ENCODE data around the gene KCNQ1OT1.
A peak's percentile ranks its signal among the peaks of the same experiment; 100 is the strongest.

KCNQ1OT1 gene

DNA sequence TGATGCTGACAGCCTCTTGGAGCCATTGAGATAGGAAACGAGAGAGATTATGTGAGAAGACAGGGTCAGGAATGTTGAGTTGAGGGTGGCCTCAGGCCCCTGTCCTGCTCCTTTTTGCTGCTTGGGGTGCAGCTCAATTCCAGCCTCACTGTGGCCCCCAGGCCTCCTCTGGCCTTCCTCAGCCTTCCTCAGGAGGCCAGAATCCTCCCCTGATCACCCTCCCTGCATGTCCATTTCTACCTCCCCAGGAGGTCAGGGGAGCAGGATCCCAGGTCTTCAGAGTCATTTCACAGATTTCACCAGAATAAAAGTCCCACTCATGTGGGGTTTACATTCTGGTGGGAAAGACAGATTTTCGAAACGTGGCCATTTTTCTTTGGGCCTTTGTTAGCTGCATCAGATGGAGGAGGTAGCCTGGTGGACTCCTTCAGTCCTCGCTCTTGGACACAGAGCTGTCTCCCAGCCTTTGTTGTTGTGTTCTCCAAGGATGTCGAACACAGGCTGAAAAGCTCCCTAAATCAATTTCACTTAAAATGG, 2.2 kb upstream of the KCNQ1OT1 start:
- peak; percentile 2 for DNase-seq

DNA sequence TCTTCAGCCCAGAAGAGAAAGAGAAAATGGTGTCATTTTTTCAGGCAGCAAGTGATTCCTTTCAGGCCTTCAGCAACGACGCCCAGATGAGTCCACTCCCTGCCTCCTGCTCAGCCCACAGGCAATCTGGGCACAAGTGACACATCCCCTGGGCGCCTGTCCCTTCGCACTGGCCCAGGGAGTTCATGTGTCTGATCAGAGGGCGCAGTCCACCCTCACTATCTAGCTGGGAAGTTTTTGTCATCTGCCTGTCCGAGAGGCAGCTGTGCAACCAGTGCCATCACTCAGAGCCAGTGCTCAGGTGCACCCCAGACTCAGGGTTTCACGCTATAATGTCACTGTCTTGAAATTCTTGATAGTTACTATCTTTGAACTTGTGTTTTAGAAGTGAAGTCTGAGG, 1.4 kb upstream of the KCNQ1OT1 start:
- DNase-seq, result peak; percentile 12

DNA sequence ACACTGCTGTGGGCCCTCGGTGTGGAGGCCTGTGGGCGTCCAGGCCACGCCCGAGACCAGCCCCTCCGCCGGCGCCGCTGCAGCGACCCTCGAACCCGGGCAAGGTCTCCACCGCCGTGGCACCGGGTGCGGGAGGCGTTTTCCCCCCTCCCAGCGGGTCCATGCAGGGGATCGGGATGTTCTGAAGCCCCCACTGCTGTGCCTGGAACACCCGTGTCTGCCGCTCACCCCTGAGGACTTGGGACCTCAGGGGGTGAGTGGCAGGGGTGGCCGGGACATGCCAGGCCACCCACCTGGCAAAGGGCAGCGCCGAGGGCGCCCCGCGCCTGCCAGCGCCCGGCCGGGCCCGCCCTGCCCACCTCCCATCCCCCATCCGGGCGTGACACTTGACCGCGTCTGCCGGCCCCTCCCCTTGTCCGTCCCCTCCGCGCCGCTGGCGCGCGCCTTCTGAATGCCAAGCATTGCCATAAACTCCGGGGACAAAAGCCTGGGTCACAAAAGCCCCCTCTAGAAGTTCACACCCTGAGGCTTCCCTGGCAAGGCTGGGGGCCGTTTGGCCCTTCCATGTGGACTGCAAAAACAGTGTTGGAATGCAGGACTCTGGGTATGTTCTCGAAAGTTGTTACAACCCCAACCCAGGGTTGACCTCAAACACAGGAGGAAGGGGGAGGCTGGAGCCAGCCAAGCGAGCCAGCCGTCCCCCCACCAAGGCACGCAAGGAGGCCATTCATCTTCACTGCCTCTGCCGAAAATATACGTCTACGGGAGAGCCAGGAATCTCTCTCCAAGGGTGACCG, 819 bp upstream of the KCNQ1OT1 start:
- peak; percentile 28 for DNase-seq

DNA sequence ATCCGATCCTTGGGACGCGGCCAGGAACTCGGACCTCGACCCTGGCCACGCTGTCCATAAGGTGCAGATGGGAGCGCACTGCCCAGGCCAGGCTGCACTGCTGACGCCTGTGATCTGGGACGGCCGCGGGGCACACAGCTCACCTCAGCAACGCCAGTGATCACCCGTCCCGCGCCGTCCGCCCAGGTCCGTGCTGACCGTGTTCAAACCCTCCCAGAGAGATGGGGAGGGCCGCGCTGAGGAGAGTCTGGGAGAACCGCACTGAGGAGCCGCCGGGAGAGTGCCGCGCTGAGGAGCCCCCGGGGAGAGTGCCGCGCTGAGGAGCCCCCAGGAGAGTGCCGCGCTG, 636 bp downstream of the KCNQ1OT1 start:
- DNase-seq, result no peak

DNA sequence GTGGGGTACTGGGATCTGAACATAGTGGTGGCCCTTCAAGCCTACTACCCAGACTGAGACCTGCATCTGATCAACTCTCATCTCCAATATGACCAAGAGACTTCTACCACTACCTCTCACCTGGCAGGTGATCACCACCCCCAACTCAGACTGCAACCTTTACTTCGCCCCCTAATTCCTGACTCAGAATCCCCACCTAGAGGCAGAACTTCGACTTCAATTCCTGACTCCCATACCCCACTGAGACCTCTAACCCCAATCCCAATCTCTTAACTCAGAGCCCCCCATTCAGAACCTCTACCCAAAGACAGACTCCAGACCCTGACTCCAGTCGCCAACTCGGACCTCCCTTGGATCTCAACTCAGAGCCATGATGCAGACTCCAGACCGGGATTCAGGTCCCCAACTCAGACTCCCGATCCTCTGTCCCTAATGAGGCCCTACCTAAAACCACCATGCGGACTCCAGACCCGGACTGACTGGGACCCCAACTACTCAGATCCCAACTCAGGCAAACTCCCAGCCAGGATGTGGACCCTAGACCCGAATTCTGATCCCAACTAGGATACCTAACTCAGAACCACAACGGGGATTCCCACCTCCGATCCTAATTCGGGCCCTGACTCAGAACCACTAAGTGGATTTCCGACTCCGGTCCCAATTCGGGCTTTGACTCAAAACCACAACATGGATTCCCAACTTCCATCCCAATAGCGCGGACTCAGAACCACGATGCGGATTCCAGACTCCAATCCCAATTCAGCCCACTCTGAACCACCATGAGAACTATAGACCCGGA, 1.2 kb downstream of the KCNQ1OT1 start:
- peak; percentile 2 for DNase-seq

DNA sequence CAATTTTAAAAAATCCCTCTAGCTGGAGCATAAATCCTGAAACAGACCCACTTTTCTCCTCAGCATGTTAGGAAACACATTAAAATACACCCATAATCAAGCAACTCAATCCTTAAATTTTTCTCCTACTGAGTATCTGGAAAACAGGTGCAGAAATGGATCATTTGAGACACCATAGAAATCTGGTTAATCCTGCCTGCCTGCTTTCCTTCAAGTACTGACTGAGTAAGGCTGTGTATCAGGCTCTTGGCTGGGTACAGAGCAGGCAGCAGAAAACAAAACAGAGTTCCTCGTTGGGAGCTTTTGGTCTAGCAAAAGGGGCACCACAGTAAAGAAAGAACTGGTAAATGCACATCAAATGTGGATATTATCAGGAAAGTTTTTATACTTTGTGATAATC, 1.9 kb downstream of the KCNQ1OT1 start:
- no peak for DNase-seq

DNA sequence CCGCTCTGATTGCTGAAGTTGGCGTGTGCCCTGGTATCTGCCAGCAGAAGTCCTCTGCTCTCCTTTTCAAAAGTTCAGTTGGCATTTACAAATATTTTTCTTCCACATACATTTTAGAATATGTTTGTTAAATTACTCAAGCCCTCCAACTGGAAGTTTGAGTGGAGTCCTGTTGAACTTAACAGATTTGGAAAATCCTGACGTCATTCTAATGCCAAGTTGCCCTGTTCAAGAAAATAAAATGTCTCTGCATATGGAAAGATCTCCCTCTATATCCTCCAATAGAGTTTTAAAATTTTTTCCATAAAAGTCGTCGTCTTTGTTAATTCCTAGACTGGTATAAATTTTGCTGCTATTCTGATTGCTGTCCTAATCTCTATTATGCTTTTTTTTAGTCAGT, 3.3 kb downstream of the KCNQ1OT1 start:
- DNase-seq, result no peak

DNA sequence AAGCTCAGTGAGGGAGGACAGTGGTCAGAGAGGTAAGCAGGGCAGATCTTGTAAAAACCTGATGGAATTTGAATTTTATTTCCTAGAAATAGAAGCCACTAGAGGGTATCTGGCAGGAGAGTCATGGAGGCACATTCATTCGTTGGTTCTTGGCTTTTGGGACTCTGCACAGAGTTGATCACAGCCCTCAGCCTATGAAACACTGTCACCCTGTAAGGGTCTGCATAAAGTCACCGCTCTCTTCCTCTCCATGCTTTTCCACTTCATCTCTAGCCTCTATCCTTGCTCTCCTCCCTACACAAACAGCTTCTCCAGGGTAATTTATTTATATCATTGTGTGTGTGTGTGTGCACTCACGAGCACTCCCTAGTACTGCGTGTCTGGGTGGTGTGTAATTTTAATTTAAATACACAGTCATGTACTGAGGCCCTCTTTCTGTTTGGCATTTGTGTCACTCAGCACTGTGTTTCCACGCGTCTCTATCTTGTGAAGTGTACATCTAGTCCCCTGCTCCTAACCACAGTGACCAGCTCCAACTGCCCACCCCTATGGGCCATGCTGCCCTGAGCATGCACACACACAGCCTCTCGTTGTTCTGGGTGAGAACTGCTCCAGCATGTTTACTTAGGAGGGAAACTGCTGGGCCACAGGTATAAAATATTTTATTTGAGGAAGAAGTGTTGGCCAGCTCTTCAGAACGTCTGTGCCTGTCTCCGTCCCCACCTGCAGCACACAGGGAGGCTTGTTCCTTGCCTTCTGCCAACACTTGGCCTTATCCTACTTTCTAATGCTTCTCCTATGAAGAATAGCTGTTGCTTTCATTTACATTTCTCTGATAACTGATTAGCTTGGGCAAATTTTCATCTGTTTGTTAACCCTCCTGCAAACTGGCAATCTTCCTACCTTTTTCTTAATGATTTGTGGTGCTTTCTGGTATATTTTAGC, 4.5 kb downstream of the KCNQ1OT1 start:
- no peak for DNase-seq

DNA sequence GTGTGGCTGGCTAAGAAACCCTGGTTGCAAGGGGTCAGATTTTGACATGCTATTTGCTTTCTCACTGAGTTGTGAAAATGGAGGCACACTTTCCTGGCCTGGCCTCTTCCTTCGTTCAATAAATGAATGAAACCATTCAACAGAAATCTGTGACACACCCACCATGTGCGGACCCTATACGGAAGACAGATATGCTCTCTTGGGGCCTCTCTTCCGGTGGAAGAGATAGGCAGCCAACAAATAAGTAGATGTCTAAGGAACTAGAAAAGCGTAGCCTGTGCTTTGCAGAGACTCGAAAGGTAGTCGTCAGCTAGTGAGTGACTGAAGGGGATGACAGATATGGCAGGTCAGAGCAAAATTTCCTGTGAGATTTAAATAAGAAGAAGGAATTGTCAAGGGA, 5.3 kb downstream of the KCNQ1OT1 start:
- DNase-seq, result no peak

DNA sequence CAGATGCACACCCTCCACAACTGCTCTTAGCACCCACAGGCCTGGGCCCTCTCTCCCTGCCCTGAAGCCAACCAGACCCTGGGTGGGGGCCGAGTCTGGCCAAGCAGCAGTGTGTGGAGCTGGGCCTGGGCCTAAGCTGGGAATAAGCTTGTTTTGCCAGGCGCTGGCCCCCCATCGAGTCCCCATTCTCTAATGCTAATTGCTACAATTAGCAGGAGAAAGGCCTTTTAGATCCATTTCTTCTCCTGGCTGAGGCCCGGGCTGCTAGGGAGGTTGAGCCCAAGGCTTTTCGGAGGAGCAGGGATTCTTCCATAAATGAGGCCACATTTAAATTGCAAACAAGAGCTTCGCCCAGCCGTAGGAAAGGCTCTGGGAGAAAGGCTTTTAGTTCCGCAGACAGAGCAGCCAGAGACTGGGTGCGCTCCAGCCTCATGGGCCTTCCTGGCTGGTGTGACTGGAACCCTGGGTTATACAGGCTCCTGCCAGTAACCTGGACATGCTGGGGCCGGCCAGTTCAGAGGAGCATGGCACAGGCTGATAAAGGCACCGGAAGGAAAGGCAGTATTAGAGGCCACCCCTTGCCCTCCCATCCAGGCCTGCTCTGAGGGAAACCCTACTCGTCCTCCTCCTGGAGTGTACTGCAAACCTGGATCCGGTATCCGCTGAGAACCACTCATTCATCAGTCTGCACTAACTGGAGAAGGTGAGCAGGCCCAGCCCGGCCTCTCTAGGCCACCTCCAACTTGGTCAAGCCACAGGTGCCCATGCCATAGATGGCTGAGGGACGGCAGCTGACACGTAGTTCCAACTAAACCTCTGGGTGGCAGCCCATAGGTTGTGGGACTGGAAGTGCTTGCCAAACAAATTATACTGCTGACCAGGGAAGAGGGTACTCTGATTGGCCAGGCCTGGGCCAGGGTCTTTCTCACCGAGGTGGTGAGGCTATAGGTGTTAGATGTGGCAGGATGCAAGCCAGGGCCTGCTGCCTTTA, 6.2 kb downstream of the KCNQ1OT1 start:
- peak; percentile 11 for DNase-seq

DNA sequence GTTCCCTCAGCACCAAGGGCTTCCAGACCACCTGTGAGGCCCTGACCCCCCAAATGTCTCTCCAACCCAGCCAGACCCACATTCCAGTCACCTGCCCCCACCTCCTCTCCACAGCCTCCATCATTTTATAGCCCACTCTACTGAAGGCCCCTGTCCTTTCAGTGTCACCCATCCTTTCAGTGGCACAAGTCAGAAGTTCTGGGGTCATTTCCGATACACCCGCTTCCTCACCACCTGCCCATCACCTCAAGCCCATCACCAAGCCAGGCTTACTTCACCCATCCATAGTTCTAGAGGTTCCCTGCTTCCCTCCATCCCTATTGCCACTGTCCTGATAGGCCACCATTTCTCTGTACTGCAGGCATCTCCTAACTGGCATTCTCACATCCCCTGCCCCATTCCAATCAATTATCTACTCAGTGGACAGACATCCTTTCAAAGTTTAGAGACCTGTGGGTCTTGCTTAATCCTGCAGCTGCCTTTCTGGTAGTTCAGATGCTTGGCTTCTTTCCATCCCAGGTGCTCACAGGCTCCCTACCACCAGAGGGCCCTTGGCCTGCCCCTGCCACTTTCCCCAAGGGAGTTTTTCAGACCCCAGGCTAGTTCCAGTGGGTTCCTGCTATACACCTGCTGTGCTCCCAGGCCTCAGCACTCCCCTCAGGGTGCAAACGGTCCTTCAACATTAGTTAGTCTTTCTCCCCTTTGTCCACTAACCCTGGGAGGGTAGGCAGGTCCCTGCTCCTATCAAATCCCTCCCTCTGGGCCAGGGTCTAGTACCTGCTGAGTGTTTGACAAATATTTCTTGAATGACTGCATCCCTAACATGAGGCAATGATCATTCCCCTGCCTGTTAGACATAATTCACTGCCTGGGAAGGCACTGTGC, 7.6 kb downstream of the KCNQ1OT1 start:
- peak; percentile 6 for DNase-seq

DNA sequence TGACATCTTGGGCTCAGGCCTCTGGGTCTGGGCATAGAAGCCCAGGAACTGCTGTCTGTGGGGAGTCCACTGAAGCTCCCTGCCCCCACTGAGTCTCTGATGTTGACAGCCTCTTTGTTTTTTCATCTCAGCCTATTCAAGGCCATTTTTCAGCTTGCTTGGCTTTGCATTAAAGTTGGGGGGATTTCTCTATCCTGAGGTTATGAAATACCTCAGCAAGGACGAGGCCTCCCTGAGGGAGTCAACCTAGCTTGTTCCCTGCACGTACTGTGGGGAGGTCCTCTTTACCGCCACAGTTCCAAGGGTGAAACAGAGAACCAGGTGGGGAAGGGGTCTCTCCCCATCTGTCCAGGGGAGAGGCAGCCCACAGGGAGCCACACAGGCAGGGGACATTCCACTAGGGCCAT, 8.4 kb downstream of the KCNQ1OT1 start:
- no peak for DNase-seq

DNA sequence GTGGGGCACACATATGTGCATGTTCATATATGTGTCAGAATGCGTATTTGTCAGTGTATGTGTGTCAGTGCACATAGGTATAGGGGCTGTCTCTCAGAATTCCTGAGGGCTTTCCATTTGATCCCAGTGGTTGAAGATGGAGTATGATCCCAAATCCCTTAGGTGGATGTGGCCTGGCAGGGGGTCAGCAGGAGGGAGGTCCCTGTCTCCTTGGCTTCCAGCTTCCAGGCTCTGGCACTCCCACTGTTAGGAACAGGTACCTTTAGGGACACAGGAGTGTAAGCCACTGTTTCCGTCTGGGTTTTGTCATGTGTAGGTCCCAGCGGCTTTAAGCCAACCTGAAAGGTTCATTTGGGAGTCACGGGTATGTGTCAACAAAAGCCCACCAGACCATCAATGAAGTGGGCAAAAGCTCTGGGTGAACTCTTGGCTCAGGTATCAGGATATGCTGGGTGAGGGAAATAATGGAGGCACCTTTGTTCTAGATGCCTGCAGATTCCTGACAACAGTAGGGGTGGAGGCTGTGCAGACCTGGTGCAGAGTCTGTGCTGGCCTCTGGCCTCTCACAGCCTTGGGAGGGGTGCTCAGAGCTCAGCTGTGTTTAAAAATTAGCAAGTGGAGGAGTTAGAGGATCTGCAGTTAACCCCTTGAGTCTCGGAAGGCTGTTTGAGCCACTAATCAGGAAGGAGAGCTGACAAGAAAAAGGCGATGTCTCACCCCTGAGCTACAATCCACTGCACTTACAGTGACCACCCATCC, 9.0 kb downstream of the KCNQ1OT1 start:
- no peak for DNase-seq

DNA sequence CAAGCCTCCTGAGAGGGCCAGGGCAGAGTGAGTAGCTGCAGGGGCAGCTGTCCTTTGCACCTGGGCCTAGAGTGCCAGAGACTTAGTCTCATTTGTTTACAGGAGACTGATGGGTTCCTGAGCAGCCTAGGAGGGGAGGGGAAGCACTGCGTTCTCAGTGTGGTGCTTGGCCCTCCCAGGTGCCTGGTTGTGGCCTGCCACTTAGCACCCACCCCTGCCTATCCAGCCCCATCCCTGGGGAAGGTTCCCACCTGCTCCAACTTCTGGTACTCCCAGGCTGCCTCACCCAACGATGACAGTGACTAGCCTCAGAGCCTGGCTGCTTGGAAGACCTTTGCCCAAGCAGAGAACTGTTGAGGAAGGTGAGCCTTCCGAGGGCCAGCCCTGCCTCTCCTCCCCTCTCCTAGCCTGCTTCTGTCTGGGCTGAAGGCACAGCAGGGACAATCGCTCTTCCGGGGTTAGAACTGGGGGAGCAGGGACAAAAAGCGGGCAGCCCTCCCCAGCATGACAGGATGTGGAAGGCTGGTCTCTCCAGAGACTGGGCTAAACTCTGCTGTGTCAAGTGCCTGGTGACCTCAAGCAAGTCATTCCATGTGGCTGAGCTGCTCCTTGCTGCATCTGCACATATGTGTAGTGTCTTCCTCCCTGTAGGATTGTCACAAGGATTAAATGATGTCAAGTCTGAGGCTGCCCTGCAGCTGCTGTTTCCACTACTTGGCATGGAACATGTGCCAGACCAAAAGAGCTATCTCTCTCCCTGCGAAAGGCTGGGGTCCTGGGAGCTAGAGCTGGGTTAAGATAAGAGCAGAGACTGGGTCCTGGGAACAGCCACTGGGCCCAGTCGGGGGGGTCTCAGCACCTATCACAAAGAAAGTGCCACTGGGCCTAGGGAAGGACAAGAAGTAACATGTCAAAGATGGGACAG, 9.9 kb downstream of the KCNQ1OT1 start:
- DNase-seq, result peak; percentile 11

DNA sequence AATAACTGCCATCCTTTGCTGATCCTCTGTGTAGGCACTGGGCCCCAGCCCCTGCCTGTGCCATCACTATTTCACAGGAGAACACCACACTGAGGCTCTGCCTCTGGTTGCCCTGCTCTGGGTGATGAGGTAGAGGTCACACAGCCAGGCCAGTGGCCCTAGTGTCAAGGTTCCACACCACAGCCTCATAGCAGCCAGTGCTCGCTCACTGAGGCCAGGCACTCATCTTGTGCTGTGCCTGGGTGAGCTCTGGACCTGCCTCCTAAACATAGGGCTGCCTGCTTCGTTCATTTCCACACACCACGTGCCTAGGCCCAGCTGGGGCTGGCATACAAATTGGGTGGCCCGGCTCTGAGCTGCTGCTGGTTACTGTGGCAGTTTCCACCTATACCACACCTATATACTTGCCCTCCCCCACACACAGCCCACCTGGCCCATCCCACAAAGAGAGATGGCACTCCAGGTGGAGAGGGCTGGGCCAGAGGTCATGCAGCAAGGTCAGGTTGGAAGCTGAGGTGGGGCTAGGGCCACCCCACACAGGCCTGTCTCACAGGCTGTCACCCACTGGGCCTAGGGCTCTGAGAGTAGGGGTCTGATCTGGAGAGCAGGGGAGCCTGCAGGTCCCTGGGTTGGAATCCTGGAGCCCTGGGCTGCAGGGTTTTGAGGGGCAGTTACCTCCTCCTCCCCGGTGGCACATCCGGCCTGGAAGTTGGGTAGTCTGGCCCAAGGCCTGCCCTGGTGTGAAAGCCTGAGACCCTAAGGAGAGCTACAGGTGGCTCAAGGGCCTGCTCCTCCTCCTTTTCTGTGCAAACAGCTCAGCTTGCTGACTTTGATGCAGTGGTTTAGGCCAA, 11.2 kb downstream of the KCNQ1OT1 start:
- peak; percentile 11 for DNase-seq

DNA sequence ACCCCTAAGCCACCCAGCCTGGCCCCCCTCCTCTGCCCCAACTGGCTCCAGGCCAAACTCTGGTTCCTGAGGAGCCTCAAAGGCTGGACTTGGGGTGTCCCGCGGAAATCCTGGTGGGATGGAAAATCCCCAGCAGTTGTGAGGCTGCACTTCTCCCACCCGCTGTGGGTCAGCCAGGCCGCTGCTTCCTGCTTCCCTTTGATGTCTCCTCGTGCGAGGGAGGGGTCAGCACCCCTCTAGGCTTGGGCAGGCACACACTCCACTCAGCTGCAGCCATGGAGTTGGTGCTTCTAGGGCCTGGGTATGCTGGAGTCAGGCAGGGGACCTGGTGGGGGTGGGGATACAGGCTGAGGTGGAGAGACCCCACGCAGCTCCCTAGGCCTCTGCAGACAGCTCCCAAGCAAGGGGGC, 12.0 kb downstream of the KCNQ1OT1 start:
- peak; percentile 6 for DNase-seq

DNA sequence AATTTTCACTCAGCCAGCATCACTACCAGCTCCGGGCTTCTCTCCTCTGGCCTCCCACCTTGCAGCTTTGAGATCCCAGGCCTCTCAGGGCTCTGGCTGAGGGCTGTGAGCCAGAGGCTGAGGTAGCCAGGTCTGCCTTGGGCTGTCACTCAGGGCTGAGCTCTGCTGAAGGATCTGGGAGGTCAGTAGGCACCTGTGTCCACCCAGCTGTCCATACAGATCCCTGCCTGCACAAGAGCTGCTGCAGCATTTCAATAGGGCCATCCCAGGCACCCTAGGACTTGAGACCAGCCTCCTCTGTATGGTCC, 12.6 kb downstream of the KCNQ1OT1 start:
- DNase-seq, result peak; percentile 11

Data from activated CD8-positive, alpha-beta memory T cell treated with anti-CD3 and anti-CD28 coated beads, Interleukin-2, amount 50 U/mL, for 4 hours (primary cell).